GM19240 (cell line): Measurements from ENCODE around the gene CELSR1.

ENCODE experiments used
- DNase-seq: peaks from one replicate; pipeline ENCODE4 v3.0.0; 2011; ENCODE audit warnings: low spot score; ENCODE audit not compliant: insufficient read length

CELSR1 gene

GRCh38 chr22:46551996-46552395, 14.6 kb upstream of the CELSR1 start:
- DNase-seq: no peak

GRCh38 chr22:46551321-46551720, 13.9 kb upstream of the CELSR1 start:
- no peak for DNase-seq

GRCh38 chr22:46549971-46550641, 12.7 kb upstream of the CELSR1 start:
- no peak for DNase-seq

- no peak for DNase-seq
Measured at GRCh38 chr22:46549563-46549840, 12.1 kb upstream of the CELSR1 start.

- no peak for DNase-seq
Measured at GRCh38 chr22:46547883-46548244, 10.4 kb upstream of the CELSR1 start.

- DNase-seq: no peak
Measured at GRCh38 chr22:46547179-46547882, 9.9 kb upstream of the CELSR1 start.

GRCh38 chr22:46546466-46547178, 9.2 kb upstream of the CELSR1 start:
- no peak for DNase-seq

- DNase-seq: no peak
Measured at GRCh38 chr22:46545086-46545792, 7.8 kb upstream of the CELSR1 start.

- peak; percentile 97 for DNase-seq
Measured at GRCh38 chr22:46542011-46542985, 4.9 kb upstream of the CELSR1 start.

GRCh38 chr22:46541536-46541935, 4.1 kb upstream of the CELSR1 start:
- DNase-seq: no peak

- no peak for DNase-seq
Measured at GRCh38 chr22:46540874-46541273, 3.5 kb upstream of the CELSR1 start.

GRCh38 chr22:46539169-46539568, 1.7 kb upstream of the CELSR1 start:
- DNase-seq: no peak

- no peak for DNase-seq
Measured at GRCh38 chr22:46538814-46539160, 1.4 kb upstream of the CELSR1 start.

- DNase-seq: no peak
Measured at GRCh38 chr22:46537946-46538813, 760 bp upstream of the CELSR1 start.

- DNase-seq: no peak
Measured at GRCh38 chr22:46536537-46537224, 739 bp downstream of the CELSR1 start.

- no peak for DNase-seq
Measured at GRCh38 chr22:46535876-46536536, 1.4 kb downstream of the CELSR1 start.

- DNase-seq: no peak
Measured at GRCh38 chr22:46534901-46535630, 2.4 kb downstream of the CELSR1 start.

- DNase-seq: no peak
Measured at GRCh38 chr22:46534177-46534776, 3.1 kb downstream of the CELSR1 start.
